Neutrophil (primary cell): ENCODE data around the gene NT5C1B.

ENCODE experiments used
- H3K27ac ChIP-seq: fragments of 200-600 bp; sonication (generic); 2 replicates; pipeline ENCODE4 v1.5.1; 2016; ENCODE audit warnings: mild to moderate bottlenecking, moderate library complexity
- H3K27me3 ChIP-seq: fragments of 200-600 bp; sonication (generic); 2 replicates; pipeline ENCODE4 v1.6.0; 2016; ENCODE audit warnings: mild to moderate bottlenecking
- H3K36me3 ChIP-seq: fragments of 200-600 bp; sonication (generic); 2 replicates; pipeline ENCODE4 v1.5.1; 2017
- H3K4me1 ChIP-seq, 2 experiments: fragments of 200-600 bp in 1 of 2; sonication (generic) in 1 of 2; 1 replicate in 1 of 2; 2 replicates in 1 of 2; pipeline versions ENCODE4 v1.5.1 to v1.6.1; 2013 to 2016; ENCODE audit warnings: low read depth in 1 of 2, low read length in 1 of 2, mild to moderate bottlenecking in 1 of 2, moderate library complexity in 1 of 2; ENCODE audit not compliant: control insufficient read depth in 1 of 2, insufficient read depth in 1 of 2
- H3K4me3 ChIP-seq, 2 experiments: fragments of 200-600 bp in 1 of 2; sonication (generic) in 1 of 2; 1 replicate in 1 of 2; 2 replicates in 1 of 2; pipeline ENCODE4 v1.5.1; 2013 to 2016; ENCODE audit warnings: low read depth in 1 of 2, low read length in 1 of 2, mild to moderate bottlenecking in 1 of 2, moderate library complexity in 1 of 2
- H3K9me3 ChIP-seq: fragments of 200-600 bp; sonication (generic); 2 replicates; pipeline ENCODE4 v1.5.1; 2016
- CTCF ChIP-seq: fragments of 200-600 bp; sonication (generic); IDR thresholded peaks from 2 replicates; pipeline ENCODE4 v1.5.1; 2016; ENCODE audit warnings: antibody characterized with exemption

The NT5C1B gene

GRCh38 chr2:18626958-18627650 lies 37.7 kb upstream of the NT5C1B start:
- Histone ChIP-seq H3K4me3 (no peak overlapping the region), H3K36me3 (no peaks in the 10 kb centered on the region), H3K27ac (no peak overlapping the region), H3K9me3 (no peaks in the 10 kb centered on the region), H3K4me1 (no peaks in the 10 kb centered on the region), H3K27me3 (no peaks in the 10 kb centered on the region)
- TF ChIP-seq CTCF, result no peak

GRCh38 chr2:18626256-18626668 lies 36.9 kb upstream of the NT5C1B start:
- Histone ChIP-seq H3K27ac (no peak overlapping the region), H3K4me3 (no peak overlapping the region), H3K36me3 (no peaks in the 10 kb centered on the region), H3K9me3 (no peaks in the 10 kb centered on the region), H3K27me3 (no peaks in the 10 kb centered on the region), H3K4me1 (no peaks in the 10 kb centered on the region)
- no peak for TF ChIP-seq CTCF

- Histone ChIP-seq H3K36me3 (no peaks in the 10 kb centered on the region), H3K27ac (no peak overlapping the region), H3K4me3 (no peak overlapping the region), H3K9me3 (no peaks in the 10 kb centered on the region), H3K27me3 (no peaks in the 10 kb centered on the region), H3K4me1 (no peaks in the 10 kb centered on the region)
- no peak for TF ChIP-seq CTCF
Measured at GRCh38 chr2:18625563-18625962, 36.2 kb upstream of the NT5C1B start.

- TF ChIP-seq CTCF, result no peak
- no peak overlapping the region for H3K27ac ChIP-seq
Measured at GRCh38 chr2:18623782-18624181, 34.4 kb upstream of the NT5C1B start.

GRCh38 chr2:18620867-18621632 lies 31.7 kb upstream of the NT5C1B start:
- no peaks in the 10 kb centered on the region for H3K36me3 ChIP-seq
- H3K4me1 ChIP-seq, result no peaks in the 10 kb centered on the region
- no peaks in the 10 kb centered on the region for H3K27me3 ChIP-seq
- no peak overlapping the region for H3K27ac ChIP-seq
- TF ChIP-seq CTCF, result no peak
- H3K9me3 ChIP-seq, result no peaks in the 10 kb centered on the region
- H3K4me3 ChIP-seq, result no peak overlapping the region

More at GRCh38 chr2:18623782-18624181, 34.4 kb upstream of the NT5C1B start:
- H3K9me3 ChIP-seq, result no peaks in the 10 kb centered on the region
- no peaks in the 10 kb centered on the region for H3K27me3 ChIP-seq
- H3K4me1 ChIP-seq, result no peaks in the 10 kb centered on the region
- no peak overlapping the region for H3K4me3 ChIP-seq
- no peaks in the 10 kb centered on the region for H3K36me3 ChIP-seq
